H1 (cell line): Measurements from ENCODE around the gene ITSN1. TPM values are rescaled to one million over a fixed set of nuclear protein-coding genes. Genes with fewer than 3 reads are reported as not detected.
A peak's percentile ranks its signal among the peaks of the same experiment; 100 is the strongest.

Experiments
- CTCF ChIA-PET: fragments of 300-600 bp; sonication (Branson Sonifier 250); formaldehyde crosslinking; loops from one replicate; lab custom pipeline; 2021; ENCODE audit not compliant: partially characterized antibody; lab: Charles Lee
- POLR2A ChIA-PET: fragments of 300-600 bp; sonication (Branson Sonifier 250); formaldehyde crosslinking; loops from one replicate; lab custom pipeline; 2021; ENCODE audit warnings: inconsistent platforms; ENCODE audit not compliant: partially characterized antibody; lab: Charles Lee
- DNase-seq, 2 experiments: peaks; one replicate each; pipeline versions ENCODE4 v3.0.0 to v3.0.0-alpha.2; 2010 to 2022; ENCODE audit warnings: low spot score in 2 of 2, low read depth in 1 of 2, mixed read lengths in 1 of 2
- FAIRE-seq: peaks from 2 replicates; lab custom pipeline; 2011; peaks lifted over from hg19 to GRCh38; lab: Jason Lieb, UNC
- H2AFZ ChIP-seq: 2 replicates; pipeline ENCODE4 v1.8.1; 2012; ENCODE audit warnings: low read length, inconsistent platforms
- H2AK5ac ChIP-seq: 2 replicates; pipeline ENCODE4 v1.6.1; 2013; ENCODE audit warnings: low read depth, low read length
- H2BK120ac ChIP-seq: replicated peaks from 2 replicates; pipeline ENCODE3; 2013; ENCODE audit warnings: low read depth, low read length, inconsistent platforms
- H2BK12ac ChIP-seq: 2 replicates; pipeline ENCODE4 v1.6.1; 2013; ENCODE audit warnings: low read depth, low read length
- H2BK15ac ChIP-seq: 2 replicates; pipeline ENCODE4 v1.6.1; 2013; ENCODE audit warnings: low read length
- H2BK20ac ChIP-seq: 2 replicates; pipeline ENCODE4 v1.6.1; 2013; ENCODE audit warnings: low read length
- H2BK5ac ChIP-seq: 2 replicates; pipeline ENCODE4 v1.6.1; 2013; ENCODE audit warnings: low read depth, low read length
- H3K14ac ChIP-seq: 2 replicates; pipeline ENCODE4 v1.6.1; 2013; ENCODE audit warnings: inconsistent platforms; ENCODE audit not compliant: insufficient read length
- H3K18ac ChIP-seq: 2 replicates; pipeline ENCODE4 v1.6.1; 2013; ENCODE audit warnings: low read length; ENCODE audit errors: extremely low read depth
- H3K23ac ChIP-seq: 2 replicates; pipeline ENCODE4 v1.6.1; 2013; ENCODE audit warnings: inconsistent platforms; ENCODE audit not compliant: insufficient read length
- H3K23me2 ChIP-seq: 2 replicates; pipeline ENCODE4 v1.6.1; 2013; ENCODE audit warnings: low read depth, low read length
- H3K27ac ChIP-seq: 2 replicates; pipeline ENCODE4 v1.6.1; 2011; ENCODE audit warnings: low read depth, low read length, inconsistent platforms
- H3K27me3 ChIP-seq, 4 experiments: replicated peaks in 1 of 4; 1 replicate in 1 of 4; 2 replicates in 3 of 4; pipeline versions ENCODE4 v1.6.1 to v1.8.1; 2011 to 2013; ENCODE audit warnings: low read length in 3 of 4, mild to moderate bottlenecking in 3 of 4, inconsistent platforms in 2 of 4, mixed read lengths in 2 of 4, moderate library complexity in 1 of 4; ENCODE audit not compliant: control insufficient read depth in 3 of 4, insufficient read depth in 3 of 4; ENCODE audit errors: extremely low read depth in 1 of 4
- H3K36me3 ChIP-seq, 4 experiments: 2 replicates each; pipeline versions ENCODE4 v1.6.1 to v1.8.1; 2011 to 2013; ENCODE audit warnings: mild to moderate bottlenecking in 4 of 4, low read length in 3 of 4, moderate library complexity in 2 of 4, control low read depth in 1 of 4, inconsistent platforms in 1 of 4; ENCODE audit not compliant: insufficient read depth in 4 of 4, control insufficient read depth in 2 of 4
- H3K4ac ChIP-seq: replicated peaks from 2 replicates; pipeline ENCODE3; 2013; ENCODE audit warnings: low read length, low read depth, mixed read lengths, inconsistent platforms; ENCODE audit not compliant: insufficient read length
- H3K4me1 ChIP-seq, 4 experiments: replicated peaks in 1 of 4; 1 replicate in 1 of 4; 2 replicates in 3 of 4; pipeline versions ENCODE4 v1.6.1 to v1.8.1; 2011 to 2013; ENCODE audit warnings: low read length in 3 of 4, inconsistent platforms in 2 of 4, mixed read lengths in 1 of 4; ENCODE audit not compliant: insufficient read depth in 4 of 4, control insufficient read depth in 3 of 4
- H3K4me2 ChIP-seq, 2 experiments: 2 replicates each; pipeline versions ENCODE4 v1.6.1 to v1.8.1; 2011 to 2013; ENCODE audit warnings: low read depth in 2 of 2, low read length in 2 of 2, control low read depth in 1 of 2, inconsistent platforms in 1 of 2, mild to moderate bottlenecking in 1 of 2; ENCODE audit not compliant: insufficient read depth in 1 of 2
- H3K4me3 ChIP-seq, 4 experiments: fragments of 200-600, 300-600 bp in 1 of 4; sonication (generic), shearing (Covaris generic), sonication (Bioruptor Twin) in 1 of 4; 2 replicates each; pipeline versions ENCODE4 v1.5.1 to v1.8.1; 2011 to 2016; ENCODE audit warnings: low read length in 4 of 4, low read depth in 3 of 4, control low read depth in 2 of 4, inconsistent platforms in 2 of 4, mild to moderate bottlenecking in 2 of 4, mixed read lengths in 1 of 4, moderate library complexity in 1 of 4; ENCODE audit not compliant: insufficient read depth in 2 of 4; ENCODE audit errors: extremely low read depth in 1 of 4
- H3K56ac ChIP-seq: replicated peaks from 2 replicates; pipeline ENCODE3; 2013; ENCODE audit warnings: low read depth, mild to moderate bottlenecking, mixed read lengths, low read length, inconsistent platforms; ENCODE audit not compliant: insufficient read length
- H3K79me1 ChIP-seq: 2 replicates; pipeline ENCODE4 v1.6.1; 2013; ENCODE audit warnings: low read depth, low read length, control low read depth
- H3K79me2 ChIP-seq, 2 experiments: 2 replicates each; pipeline versions ENCODE4 v1.6.1 to v1.8.1; 2012 to 2013; ENCODE audit warnings: low read length in 2 of 2, mild to moderate bottlenecking in 2 of 2, inconsistent platforms in 1 of 2; ENCODE audit not compliant: insufficient read depth in 2 of 2, control insufficient read depth in 1 of 2
- H3K9ac ChIP-seq, 4 experiments: replicated peaks in 1 of 4; 1 replicate in 1 of 4; 2 replicates in 3 of 4; pipeline versions ENCODE4 v1.6.1 to v1.8.1; 2011 to 2013; ENCODE audit warnings: low read depth in 3 of 4, low read length in 3 of 4, control low read depth in 2 of 4, mild to moderate bottlenecking in 2 of 4, moderate library complexity in 2 of 4, inconsistent platforms in 1 of 4; ENCODE audit errors: extremely low read depth in 1 of 4
- H3K9me3 ChIP-seq, 2 experiments: 2 replicates each; pipeline versions ENCODE4 v1.6.1 to v1.8.1; 2012 to 2013; ENCODE audit warnings: mild to moderate bottlenecking in 2 of 2, moderate library complexity in 2 of 2, control low read depth in 1 of 2, inconsistent platforms in 1 of 2, low read depth in 1 of 2, low read length in 1 of 2, mixed read lengths in 1 of 2; ENCODE audit not compliant: insufficient read depth in 2 of 2
- H4K20me1 ChIP-seq, 2 experiments: replicated peaks in 1 of 2; 2 replicates each; pipeline versions ENCODE3 to v1.8.1; 2011 to 2013; ENCODE audit warnings: inconsistent platforms in 2 of 2, low read length in 2 of 2, mild to moderate bottlenecking in 1 of 2; ENCODE audit not compliant: insufficient read depth in 2 of 2, control insufficient read depth in 1 of 2
- H4K5ac ChIP-seq: 2 replicates; pipeline ENCODE4 v1.6.1; 2013; ENCODE audit warnings: low read length, low read depth, mixed read lengths, inconsistent platforms; ENCODE audit not compliant: insufficient read length
- H4K8ac ChIP-seq: 2 replicates; pipeline ENCODE4 v1.8.0; 2013; ENCODE audit warnings: mild to moderate bottlenecking, moderate library complexity, low read length, inconsistent platforms; ENCODE audit not compliant: insufficient read depth; ENCODE audit errors: extremely low read depth
- H4K91ac ChIP-seq: replicated peaks from 2 replicates; pipeline ENCODE3; 2013; ENCODE audit warnings: low read length, mixed read lengths, inconsistent platforms; ENCODE audit not compliant: insufficient read length
- ASH2L ChIP-seq: fragments of 200-600, 300-600 bp; sonication (generic); IDR thresholded peaks from one replicate; pipeline ENCODE4 v1.7.1; 2017; ENCODE audit warnings: low read length
- CTBP2 ChIP-seq: IDR thresholded peaks from 2 replicates; pipeline ENCODE4 v1.7.0; 2011; ENCODE audit warnings: borderline replicate concordance, mild to moderate bottlenecking, moderate library complexity, mixed read lengths, low read length; ENCODE audit not compliant: insufficient read depth, insufficient read length
- HDAC6 ChIP-seq: IDR thresholded peaks from one replicate; pipeline ENCODE4 v1.7.1; 2012; ENCODE audit warnings: low read depth, mild to moderate bottlenecking, inconsistent platforms, low read length, moderate library complexity
- JUN ChIP-seq: IDR thresholded peaks from 2 replicates; pipeline ENCODE4 v1.6.1; 2011; ENCODE audit warnings: low read depth, mild to moderate bottlenecking, improper control_type of control experiment, low read length
- POLR2A ChIP-seq, 2 experiments: IDR thresholded peaks; 1 replicate in 1 of 2; 2 replicates in 1 of 2; pipeline ENCODE4 v1.6.1; 2011; ENCODE audit warnings: low read depth in 2 of 2, low read length in 2 of 2, mild to moderate bottlenecking in 2 of 2; ENCODE audit errors: control extremely low read depth in 1 of 2
- RNF2 ChIP-seq: fragments of 200-900, 300-1000 bp; sonication (generic); IDR thresholded peaks from 2 replicates; pipeline ENCODE4 v1.7.1; 2016; ENCODE audit warnings: borderline replicate concordance, low read depth, mild to moderate bottlenecking, antibody characterized with exemption, low read length; ENCODE audit not compliant: poor library complexity, severe bottlenecking; ENCODE audit errors: missing control alignments
- SP4 ChIP-seq: IDR thresholded peaks from 2 replicates; pipeline ENCODE4 v1.6.1; 2012; ENCODE audit warnings: low read length, inconsistent platforms
- SRF ChIP-seq: IDR thresholded peaks from 2 replicates; pipeline ENCODE4 v1.6.1; 2011; ENCODE audit warnings: mild to moderate bottlenecking, low read depth, low read length, moderate library complexity
- SUZ12 ChIP-seq: fragments of 200-600 bp; sonication (generic); IDR thresholded peaks from 2 replicates; pipeline ENCODE4 v1.6.1; 2012; ENCODE audit warnings: mild to moderate bottlenecking, inconsistent platforms, low read length, moderate library complexity, mixed read lengths
- TAF1 ChIP-seq: IDR thresholded peaks from 2 replicates; pipeline ENCODE4 v1.6.1; 2011; ENCODE audit warnings: mild to moderate bottlenecking, low read depth, low read length
- YY1 ChIP-seq: IDR thresholded peaks from 2 replicates; pipeline ENCODE4 v1.6.1; 2011; ENCODE audit warnings: low read depth, mild to moderate bottlenecking, low read length
- WGBS, 2 experiments: shearing (Covaris generic) in 1 of 2; methylation state at CpG; one replicate each; pipeline versions ENCODE4 v1.1.6 to v1.1.7; 2013 to 2015; ENCODE audit warnings: low lambda C conversion rate in 2 of 2, mixed read lengths in 2 of 2, inconsistent platforms in 1 of 2, low coverage in 1 of 2, missing lambda C conversion rate in 1 of 2; ENCODE audit not compliant: insufficient replicate concordance in 2 of 2, insufficient coverage in 1 of 2, insufficient read length in 1 of 2; ENCODE audit errors: extremely low coverage in 1 of 2, missing lambda C conversion rate in 1 of 2; 5-methylcytosine and 5-hydroxymethylcytosine counted together
- polyA plus RNA-seq, 7 experiments: library from polyadenylated mRNA; depleted of rRNA in 3 of 7; stranded (reverse) in 5 of 7; unstranded in 2 of 7; fragments of >200 nt in 5 of 7; fragments of 200-250 nt in 2 of 7; gene quantifications; 1 replicate in 5 of 7; 2 replicates in 1 of 7; 4 replicates in 1 of 7; pipeline versions ENCODE4 v1.2.1 to v1.2.3, GENCODE V29; 2011 to 2013; ENCODE audit warnings: missing spikeins in 2 of 7, mixed read lengths in 2 of 7
- total RNA-seq: library from RNA; stranded (reverse); fragmentation: NEBNext Ultra II Directional; extraction: Animal tissue kit (Norgen Biotek cat#: 25700); gene quantifications from 2 replicates; pipeline ENCODE4 v1.2.1, GENCODE V29; 2021
- TF ChIP-seq, protein P1 (sequence below): IDR thresholded peaks from 2 replicates; pipeline ENCODE4 v1.6.1; 2012; ENCODE audit warnings: inconsistent platforms

The ITSN1 gene
- total and polyA plus RNA-seq, 2 of the 8 experiments (the other 6 are each of a cell fraction or from before 2014, with no cell fraction given): 60.8 to 78.1 TPM

DNA sequence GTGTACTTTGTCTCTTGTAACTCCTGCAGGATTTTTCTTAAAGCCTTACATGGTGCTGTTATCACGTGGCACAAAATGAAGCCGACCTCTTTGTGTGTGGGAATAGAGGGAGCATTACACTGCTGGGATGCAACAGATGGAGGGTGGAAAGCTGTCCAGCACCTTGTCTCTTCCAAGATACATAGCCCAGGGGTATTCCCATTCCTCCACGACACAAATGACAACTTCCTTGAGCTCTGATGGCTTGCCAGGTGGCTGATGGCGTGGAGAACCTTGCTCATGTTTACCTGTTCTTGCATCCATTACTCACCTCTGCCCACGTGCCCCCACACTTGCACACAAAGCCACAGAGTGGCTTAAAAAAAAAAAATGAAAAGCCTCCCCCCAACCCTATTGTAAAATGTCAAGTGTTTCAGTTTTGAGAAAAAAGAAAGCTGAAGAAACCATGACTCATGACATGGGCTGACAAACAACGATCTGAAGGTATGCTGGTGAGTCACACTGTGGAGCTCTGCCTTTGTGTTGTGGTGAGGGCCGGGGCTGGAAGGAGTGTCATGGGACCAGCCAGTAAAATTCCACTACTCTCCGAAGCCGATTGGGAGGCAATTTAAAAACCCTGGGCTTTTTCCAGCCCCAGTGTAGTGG, 305.3 kb downstream of the ITSN1 start:
- FAIRE-seq (peak; percentile 58), DNase-seq (peak; percentile 46 to 53)
- Histone ChIP-seq H2AK5ac (peak overlapping the region; percentile 99; the same call in 1 of the 2 replicates), H2BK5ac (peak overlapping the region; percentile 99), H3K9me3 (peaks cover 0 to 7% of the 10 kb centered on the region in 2 experiments; a peak in 1 of 4 replicates), H4K5ac (peak overlapping the region; percentile 65), H2BK15ac (peak overlapping the region; percentile 74; the same call in 1 of the 2 replicates), H3K23me2 (peaks cover 2% of the 10 kb centered on the region; the same call in 1 of the 2 replicates), H3K36me3 (peaks cover 0 to 7% (median 2%) of the 10 kb centered on the region in 4 experiments; a peak in 2 of 8 replicates), H3K18ac (peak overlapping the region; percentile 86), H3K4me3 (peak overlapping the region in 2 of 4 experiments; percentile 8 to 48; a peak in 4 of 8 replicates), H3K27me3 (no peaks in the 10 kb centered on the region), H2AFZ (no peak overlapping the region), H3K79me1 (no peaks in the 10 kb centered on the region), H3K27ac (peak overlapping the region; percentile 91), H4K8ac (peak overlapping the region; percentile 60; the same call in 1 of the 2 replicates), H4K20me1 (no peaks in the 10 kb centered on the region), H2BK20ac (peak overlapping the region; percentile 56; the same call in 1 of the 2 replicates), H3K4me1 (peaks cover 10 to 21% (median 15%) of the 10 kb centered on the region in 4 experiments; a peak in 6 of 7 replicates), H3K4me2 (peak overlapping the region; percentile 61 to 63), H3K9ac (peak overlapping the region in 3 of 4 experiments; percentile 42 to 72 (median 62); a peak in 4 of 7 replicates), H4K91ac (peak overlapping the region; percentile 96), H2BK120ac (peak overlapping the region; percentile 97), H3K56ac (peak overlapping the region; percentile 70), H2BK12ac (peak overlapping the region; percentile 99), H3K4ac (peak overlapping the region; percentile 48), H3K14ac (no peak overlapping the region), H3K79me2 (no peaks in the 10 kb centered on the region), H3K23ac (no peak overlapping the region)
- WGBS, 2 experiments: 37% methylated on average over 9 of the region's 9 CpGs; no CpG with 5 or more reads in 1 of the 2 experiments
- ChIA-PET POLR2A (interaction anchor here (0.6 to 3.0 kb wide), 14 partner anchors 10 to 671 kb away, joined by 3 to 13 read pairs (median 5); partner anchors contain the start of genes MRPS6 and SLC5A3), CTCF (interaction anchor here (0.7 to 2.7 kb wide), 9 partner anchors 9 to 251 kb away, joined by 3 to 12 read pairs (median 3); no protein-coding TSS in a partner anchor)
- TF ChIP-seq SRF: no peak
- TF ChIP-seq CTBP2: no peak
- TF ChIP-seq RNF2: no peak
- TF ChIP-seq HDAC6: no peak
- TF ChIP-seq JUN: peak; percentile 86
- TF ChIP-seq SP4: no peak
- no peak for TF ChIP-seq SUZ12
- peak; percentile 22 to 24; a peak in 2 of 3 replicates for TF ChIP-seq POLR2A (IDR thresholded peaks at IDR 0.05; ENCODE audit: control extremely low read depth in 1 of 2, low read depth in 2 of 2, low read length in 2 of 2)
- TF ChIP-seq YY1: no peak
- no peak for TF ChIP-seq ASH2L
- TF ChIP-seq, protein P1, sequence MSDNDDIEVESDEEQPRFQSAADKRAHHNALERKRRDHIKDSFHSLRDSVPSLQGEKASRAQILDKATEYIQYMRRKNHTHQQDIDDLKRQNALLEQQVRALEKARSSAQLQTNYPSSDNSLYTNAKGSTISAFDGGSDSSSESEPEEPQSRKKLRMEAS: no peak
- TF ChIP-seq TAF1: peak; percentile 41; the same call in 1 of the 2 replicates
